GM10266 (cell line): Measurements from ENCODE around the gene SYNPO2.

Experiments used
- DNase-seq: peaks from one replicate; pipeline ENCODE4 v3.0.0; 2012; ENCODE audit errors: extremely low spot score
- TF ChIP-seq, protein P1 (sequence below): IDR thresholded peaks from 2 replicates; pipeline ENCODE4 v1.5.1; 2012; ENCODE audit warnings: mild to moderate bottlenecking, low read depth; ENCODE audit not compliant: control insufficient read depth, insufficient read depth; ENCODE audit errors: missing control alignments

The SYNPO2 gene

DNA sequence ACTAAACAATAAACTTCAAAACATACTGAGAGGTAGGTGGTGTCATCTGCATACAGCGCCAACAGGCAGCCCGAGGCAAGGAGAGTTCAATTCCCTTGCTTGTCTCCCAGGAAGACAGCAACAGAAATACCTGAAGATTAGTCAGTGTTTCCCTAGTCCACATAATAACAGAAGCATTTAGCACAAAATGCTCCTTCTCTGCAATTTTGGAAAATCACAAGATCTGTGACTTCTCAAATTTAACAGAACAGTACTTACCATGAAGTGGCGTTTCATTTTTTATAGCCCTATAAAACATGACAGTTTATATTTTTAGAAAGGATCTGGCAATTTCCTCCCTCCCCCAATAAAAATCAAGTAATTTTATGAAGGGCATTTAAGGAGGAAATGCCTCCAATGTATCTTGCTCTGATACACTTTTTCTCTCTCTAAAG lies 179.9 kb downstream of the SYNPO2 start:
- DNase-seq = no peak
- TF ChIP-seq, protein P1, sequence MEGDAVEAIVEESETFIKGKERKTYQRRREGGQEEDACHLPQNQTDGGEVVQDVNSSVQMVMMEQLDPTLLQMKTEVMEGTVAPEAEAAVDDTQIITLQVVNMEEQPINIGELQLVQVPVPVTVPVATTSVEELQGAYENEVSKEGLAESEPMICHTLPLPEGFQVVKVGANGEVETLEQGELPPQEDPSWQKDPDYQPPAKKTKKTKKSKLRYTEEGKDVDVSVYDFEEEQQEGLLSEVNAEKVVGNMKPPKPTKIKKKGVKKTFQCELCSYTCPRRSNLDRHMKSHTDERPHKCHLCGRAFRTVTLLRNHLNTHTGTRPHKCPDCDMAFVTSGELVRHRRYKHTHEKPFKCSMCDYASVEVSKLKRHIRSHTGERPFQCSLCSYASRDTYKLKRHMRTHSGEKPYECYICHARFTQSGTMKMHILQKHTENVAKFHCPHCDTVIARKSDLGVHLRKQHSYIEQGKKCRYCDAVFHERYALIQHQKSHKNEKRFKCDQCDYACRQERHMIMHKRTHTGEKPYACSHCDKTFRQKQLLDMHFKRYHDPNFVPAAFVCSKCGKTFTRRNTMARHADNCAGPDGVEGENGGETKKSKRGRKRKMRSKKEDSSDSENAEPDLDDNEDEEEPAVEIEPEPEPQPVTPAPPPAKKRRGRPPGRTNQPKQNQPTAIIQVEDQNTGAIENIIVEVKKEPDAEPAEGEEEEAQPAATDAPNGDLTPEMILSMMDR = no peak

DNA sequence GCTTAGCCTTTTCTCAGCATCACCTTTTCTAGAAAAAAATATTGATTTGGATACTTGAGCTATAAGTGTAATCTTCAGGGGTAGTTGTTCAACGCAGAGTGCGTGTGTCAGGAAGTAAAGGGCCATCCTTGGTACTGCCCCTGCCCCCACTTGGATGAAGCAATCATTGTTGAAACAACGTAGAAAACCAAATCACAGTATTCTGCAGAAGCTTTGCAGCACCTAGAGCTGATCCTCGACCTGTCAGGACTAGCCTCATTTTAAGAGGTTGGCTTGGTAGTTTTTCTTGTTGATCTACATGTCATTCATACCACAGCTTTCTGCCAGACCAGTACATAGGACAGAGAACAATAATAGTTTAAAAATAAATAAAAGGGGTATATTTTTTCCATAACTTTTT lies 181.6 kb downstream of the SYNPO2 start:
- DNase-seq = no peak
- TF ChIP-seq, protein P1 = no peak

DNA sequence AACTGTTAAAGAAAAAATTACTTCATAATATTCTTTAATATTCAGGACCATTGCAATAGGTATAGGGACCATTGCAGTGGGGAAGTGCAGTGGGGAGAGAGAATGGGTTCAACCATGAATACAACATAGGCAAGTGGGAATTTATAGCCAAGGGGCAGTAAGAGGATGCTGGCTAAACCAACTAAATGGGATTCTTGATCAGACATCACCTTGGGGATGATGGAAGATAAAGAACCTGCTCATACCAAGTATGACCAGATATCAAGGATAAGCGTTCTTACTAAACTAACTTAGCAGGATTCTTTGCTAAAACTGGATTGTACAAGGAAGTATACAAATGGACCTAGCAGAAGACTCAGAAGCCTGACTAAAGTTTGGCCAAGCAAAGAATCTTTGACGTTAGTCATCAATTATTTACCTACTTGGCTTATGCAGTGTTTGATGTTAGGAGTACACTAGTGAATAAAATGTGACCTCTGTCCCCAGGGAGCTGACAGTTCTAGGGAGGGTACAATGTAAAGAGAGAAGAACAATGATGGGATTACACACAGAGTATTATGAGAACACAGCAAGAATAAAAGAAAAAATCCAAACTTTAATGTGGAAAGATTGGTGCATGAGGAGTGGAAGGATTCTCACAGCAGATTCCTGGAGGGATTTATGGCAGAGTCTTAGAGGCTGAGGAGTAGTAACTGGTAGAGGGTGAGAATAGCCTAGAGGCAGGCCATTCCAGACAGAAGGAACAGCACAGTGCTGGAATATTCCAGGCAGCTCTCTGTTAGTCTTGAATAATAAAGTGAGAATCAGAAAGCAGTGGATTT lies 192.3 kb downstream of the SYNPO2 start:
- TF ChIP-seq, protein P1 = no peak
- DNase-seq = no peak

DNA sequence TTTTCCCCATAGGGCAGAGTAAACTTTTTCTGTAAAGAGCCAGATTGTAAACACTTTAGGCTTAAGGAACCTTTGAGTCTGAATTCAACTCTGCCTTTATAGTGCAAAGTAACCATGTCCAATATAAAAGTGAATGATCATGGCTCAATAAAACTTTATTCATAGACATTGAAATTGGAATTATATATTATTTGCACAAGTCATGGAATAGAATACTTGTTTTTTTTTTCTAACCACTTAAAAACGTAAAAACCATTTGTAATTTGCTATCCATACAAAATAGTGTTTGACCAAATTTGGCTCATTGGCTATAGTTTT lies 192.8 kb downstream of the SYNPO2 start:
- no peak for DNase-seq
- TF ChIP-seq, protein P1 = no peak

DNA sequence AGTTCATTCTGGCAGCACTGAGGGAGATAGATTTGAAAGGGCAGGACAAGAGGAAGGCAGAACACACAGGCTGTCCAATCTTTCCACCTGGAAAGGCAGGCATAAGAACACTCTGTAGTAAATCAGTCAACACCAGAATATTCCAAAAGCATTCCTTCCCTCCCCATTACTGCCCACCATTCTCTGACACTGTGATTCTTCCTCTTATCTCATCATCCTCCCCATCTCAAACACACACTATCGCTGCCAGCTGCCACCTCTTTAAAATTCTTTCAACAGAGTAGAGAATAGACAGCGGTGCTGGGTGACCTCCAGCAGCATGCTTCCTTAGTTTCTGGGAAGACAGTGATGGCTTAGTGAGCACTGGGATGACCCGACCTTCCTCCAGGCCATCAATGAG lies 193.3 kb downstream of the SYNPO2 start:
- TF ChIP-seq, protein P1 = no peak
- DNase-seq = no peak

DNA sequence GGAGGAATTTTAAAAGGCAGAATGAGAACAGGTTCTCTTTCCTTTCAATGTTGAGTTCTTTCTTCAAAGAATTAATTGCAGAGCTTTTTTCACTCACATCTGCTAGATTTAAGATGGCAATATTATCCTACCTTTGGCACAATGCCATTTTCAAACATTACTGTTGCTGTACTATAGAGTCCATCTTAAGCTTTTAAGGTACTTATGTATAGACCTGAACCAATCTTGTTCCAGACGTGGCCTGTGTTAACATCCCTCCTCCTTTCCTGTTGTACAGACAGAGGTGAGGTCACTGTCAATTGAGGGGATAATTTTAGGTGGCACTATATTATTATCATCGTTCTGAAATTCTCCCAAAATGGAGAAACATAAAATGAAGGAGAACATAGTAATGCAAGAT lies 194.0 kb downstream of the SYNPO2 start:
- no peak for DNase-seq
- TF ChIP-seq, protein P1 = no peak

DNA sequence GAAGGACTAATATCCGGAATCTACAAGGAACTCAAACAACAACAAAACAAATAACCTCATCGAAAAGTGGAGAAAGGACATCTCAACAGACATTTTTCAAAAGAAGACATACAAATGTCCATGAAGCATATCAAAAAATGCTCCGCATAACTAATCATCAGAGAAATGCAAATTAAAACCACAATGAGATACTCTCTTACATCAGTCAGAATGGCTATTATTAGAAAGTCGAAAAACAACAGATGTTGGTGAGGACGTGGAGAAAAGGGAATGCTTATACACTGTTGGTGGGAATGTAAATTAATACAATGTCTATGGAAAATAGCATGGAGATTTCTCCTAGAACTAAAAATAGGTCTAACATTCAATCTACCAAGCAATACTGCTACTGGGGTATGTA lies 195.9 kb downstream of the SYNPO2 start:
- no peak for DNase-seq
- TF ChIP-seq, protein P1 = no peak
